ENCODE data around the gene FBLN1. TPM values are rescaled to one million over a fixed set of nuclear protein-coding genes. Genes with fewer than 3 reads are reported as not detected.

FBLN1 gene
- total RNA-seq, 1 experiment from 2014 or later = 23.4 TPM

DNA sequence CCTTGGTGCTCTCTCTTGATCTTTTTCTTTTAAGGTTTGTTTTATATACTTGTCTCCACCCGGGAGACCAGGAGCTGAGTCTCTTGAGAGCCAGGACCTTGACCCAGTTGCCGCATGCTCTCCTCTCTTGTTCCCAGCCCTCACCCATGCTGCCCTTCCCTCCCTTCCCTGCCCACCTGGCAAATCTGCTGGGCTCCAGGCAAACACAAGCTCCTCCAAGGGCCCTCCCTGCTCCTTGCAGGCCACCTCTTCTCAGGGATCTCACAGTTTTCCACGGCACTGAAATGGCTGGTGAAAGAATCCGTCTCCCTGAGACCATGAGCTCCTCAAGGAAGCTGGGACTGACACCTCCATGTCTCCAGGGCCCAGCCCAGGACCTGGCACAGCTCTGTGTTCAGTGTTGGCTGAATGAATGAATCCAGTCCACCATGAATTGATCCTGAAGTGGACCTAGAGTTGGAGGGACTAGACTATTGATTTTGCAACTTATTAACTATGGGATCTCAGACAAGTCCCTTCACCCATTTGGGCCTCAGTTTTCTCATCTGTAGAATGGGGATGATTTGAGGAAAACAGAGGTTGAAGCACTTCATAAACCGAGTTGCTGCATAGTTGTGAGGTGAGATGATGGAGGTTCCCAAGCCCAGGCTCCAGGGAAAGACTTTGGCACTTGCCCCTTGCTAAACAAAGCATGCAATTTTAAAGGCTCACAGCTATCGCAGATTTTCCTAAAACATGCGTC, 25.1 kb upstream of the FBLN1 start:
- H4K20me1 ChIP-seq (ENCODE audit: insufficient read depth) = no peaks in the 10 kb centered on the region
- H2AFZ ChIP-seq (ENCODE audit: low read depth, low read length, poor library complexity, severe bottlenecking) = no peak overlapping the region
- no peaks in the 10 kb centered on the region for H3K9me3 ChIP-seq (ENCODE audit: control insufficient read depth in 1 of 2, insufficient read depth in 1 of 2, low read depth in 1 of 2, low read length in 2 of 2)
- ATAC-seq (no peak), DNase-seq (ENCODE audit: low read depth, low spot score) (no peak)
- H3K27me3 ChIP-seq (ENCODE audit: insufficient read depth, low read length) = no peaks in the 10 kb centered on the region
- intact Hi-C loops (cut with micrococcal nuclease) = no loop called here
- BruUV-seq (replicated peaks) = no TSS peak
- CTCF ChIA-PET = no interaction called here
- H3K4me3 ChIP-seq (replicated peaks in 1 of 2; ENCODE audit: low read depth in 1 of 2, low read length in 2 of 2) = no peak overlapping the region
- H3K4me2 ChIP-seq (ENCODE audit: low read length) = no peak overlapping the region
- no peak overlapping the region for H3K27ac ChIP-seq (ENCODE audit: low read depth, low read length)
- RAD21 ChIA-PET (ENCODE audit: low non-redundant PET in 1 of 2, low total read pairs in 2 of 2, uncharacterized antibody in 2 of 2, unreplicated experiment in 2 of 2) = no interaction called here
- no peak for TF ChIP-seq YY1 (IDR thresholded peaks at IDR 0.05; ENCODE audit: extremely low read depth, insufficient replicate concordance, low read depth, low read length)
- TF ChIP-seq, protein P1, sequence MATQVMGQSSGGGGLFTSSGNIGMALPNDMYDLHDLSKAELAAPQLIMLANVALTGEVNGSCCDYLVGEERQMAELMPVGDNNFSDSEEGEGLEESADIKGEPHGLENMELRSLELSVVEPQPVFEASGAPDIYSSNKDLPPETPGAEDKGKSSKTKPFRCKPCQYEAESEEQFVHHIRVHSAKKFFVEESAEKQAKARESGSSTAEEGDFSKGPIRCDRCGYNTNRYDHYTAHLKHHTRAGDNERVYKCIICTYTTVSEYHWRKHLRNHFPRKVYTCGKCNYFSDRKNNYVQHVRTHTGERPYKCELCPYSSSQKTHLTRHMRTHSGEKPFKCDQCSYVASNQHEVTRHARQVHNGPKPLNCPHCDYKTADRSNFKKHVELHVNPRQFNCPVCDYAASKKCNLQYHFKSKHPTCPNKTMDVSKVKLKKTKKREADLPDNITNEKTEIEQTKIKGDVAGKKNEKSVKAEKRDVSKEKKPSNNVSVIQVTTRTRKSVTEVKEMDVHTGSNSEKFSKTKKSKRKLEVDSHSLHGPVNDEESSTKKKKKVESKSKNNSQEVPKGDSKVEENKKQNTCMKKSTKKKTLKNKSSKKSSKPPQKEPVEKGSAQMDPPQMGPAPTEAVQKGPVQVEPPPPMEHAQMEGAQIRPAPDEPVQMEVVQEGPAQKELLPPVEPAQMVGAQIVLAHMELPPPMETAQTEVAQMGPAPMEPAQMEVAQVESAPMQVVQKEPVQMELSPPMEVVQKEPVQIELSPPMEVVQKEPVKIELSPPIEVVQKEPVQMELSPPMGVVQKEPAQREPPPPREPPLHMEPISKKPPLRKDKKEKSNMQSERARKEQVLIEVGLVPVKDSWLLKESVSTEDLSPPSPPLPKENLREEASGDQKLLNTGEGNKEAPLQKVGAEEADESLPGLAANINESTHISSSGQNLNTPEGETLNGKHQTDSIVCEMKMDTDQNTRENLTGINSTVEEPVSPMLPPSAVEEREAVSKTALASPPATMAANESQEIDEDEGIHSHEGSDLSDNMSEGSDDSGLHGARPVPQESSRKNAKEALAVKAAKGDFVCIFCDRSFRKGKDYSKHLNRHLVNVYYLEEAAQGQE (IDR thresholded peaks at IDR 0.05; ENCODE audit: low read depth) = no peak
- TF ChIP-seq SP1 (IDR thresholded peaks at IDR 0.05; ENCODE audit: low read depth) = no peak
- TF ChIP-seq FOSL1 (IDR thresholded peaks at IDR 0.05; ENCODE audit: low read depth) = no peak
- TF ChIP-seq ELF1 (IDR thresholded peaks at IDR 0.05; ENCODE audit: borderline replicate concordance, low read depth) = no peak
- no peak overlapping the region for H3K9ac ChIP-seq (ENCODE audit: low read length)
- no peaks in the 10 kb centered on the region for H3K79me2 ChIP-seq (ENCODE audit: insufficient read depth, low read length)
- peaks cover 4 to 10% of the 10 kb centered on the region in 2 experiments; a peak in 3 of 4 replicates for H3K4me1 ChIP-seq (ENCODE audit: control insufficient read depth in 1 of 2, insufficient read depth in 2 of 2, low read length in 2 of 2)
- H3K36me3 ChIP-seq (ENCODE audit: control insufficient read depth in 1 of 2, insufficient read depth in 2 of 2, low read length in 2 of 2) = no peaks in the 10 kb centered on the region
- POLR2A ChIA-PET = no interaction called here
- H3K9me2 ChIP-seq (ENCODE audit: insufficient read depth) = no peaks in the 10 kb centered on the region

Measured in HCT116 (cell line).